Measurements from ENCODE around the gene TMEM101.
"Not testable (repeated sequence)": the region's sequence is repeated elsewhere in the genome, so short reads cannot be mapped to it uniquely, and the experiment has no call there.

- TF ChIP-seq CTCF (IDR thresholded peaks at IDR 0.05); ZFX (IDR thresholded peaks at IDR 0.05; ENCODE audit: borderline replicate concordance): not testable (repeated sequence)
Measured at GRCh38 chr17:44021227-44021626, 6.5 kb upstream of the TMEM101 start.
